HG02610 (cell line): ENCODE data around the gene WDR86.
A peak's percentile ranks its signal among the peaks of the same experiment; 100 is the strongest.

Experiments
- ATAC-seq: cut with Tn5 transposase; IDR thresholded peaks from one replicate; pipeline ENCODE4 v1.9.1; 2021; ENCODE audit warnings: mild to moderate bottlenecking, moderate library complexity; ENCODE audit not compliant: unreplicated experiment

WDR86 gene

DNA sequence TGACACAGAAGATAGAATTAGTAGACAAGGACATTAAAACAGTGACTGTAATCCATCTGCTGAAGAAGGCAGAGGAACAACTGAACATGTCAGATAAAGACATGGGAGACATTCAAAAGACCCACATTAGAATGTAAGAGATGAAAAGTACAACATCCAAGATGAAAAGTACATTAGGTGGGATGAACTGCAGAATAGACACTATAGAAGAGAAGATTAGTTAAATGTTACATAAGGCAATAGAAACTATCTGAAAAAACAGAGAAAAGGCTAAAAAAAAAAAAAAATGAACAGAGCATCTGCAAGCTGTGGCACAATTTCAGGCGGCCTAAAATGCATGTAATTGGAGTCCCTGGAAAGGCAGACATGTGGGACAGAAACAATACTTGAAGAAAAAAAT, 46.7 kb downstream of the WDR86 start:
- no peak for ATAC-seq

DNA sequence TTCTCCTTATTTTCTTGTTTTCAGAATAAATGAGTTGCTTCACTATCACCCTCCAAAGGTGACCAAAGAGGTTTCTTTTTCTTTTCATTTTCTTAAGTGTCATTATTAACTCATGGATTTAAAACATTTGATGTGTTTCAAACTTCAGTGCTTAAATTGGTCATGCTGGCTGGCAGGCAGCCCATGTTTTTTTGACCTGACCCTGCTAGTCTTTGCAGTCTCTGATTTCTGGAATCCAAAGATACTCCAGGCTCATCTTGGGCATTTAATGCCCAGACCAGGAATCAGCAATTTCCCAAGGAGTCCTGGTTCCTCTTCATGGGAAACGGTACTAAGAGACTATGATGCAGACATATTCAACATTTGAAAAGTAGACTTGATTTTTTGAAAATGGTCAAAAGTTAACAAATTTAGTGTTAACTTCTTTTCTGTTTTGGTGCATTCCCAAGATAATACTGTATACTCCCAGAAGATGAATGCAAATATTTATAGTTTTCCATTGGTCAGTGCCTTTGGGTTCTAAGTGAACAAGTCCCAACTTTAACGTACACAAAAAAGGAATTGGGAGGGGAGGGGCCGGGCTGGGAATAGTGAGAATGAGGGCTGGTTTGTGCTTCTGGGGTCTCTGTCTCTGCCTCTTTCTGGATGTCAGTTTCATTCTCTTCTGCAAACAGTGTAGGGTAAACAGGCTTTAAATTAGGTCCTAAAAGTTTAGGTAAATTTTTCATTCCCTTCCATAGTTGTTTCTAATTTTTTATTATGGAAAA, 48.5 kb downstream of the WDR86 start:
- no peak for ATAC-seq

DNA sequence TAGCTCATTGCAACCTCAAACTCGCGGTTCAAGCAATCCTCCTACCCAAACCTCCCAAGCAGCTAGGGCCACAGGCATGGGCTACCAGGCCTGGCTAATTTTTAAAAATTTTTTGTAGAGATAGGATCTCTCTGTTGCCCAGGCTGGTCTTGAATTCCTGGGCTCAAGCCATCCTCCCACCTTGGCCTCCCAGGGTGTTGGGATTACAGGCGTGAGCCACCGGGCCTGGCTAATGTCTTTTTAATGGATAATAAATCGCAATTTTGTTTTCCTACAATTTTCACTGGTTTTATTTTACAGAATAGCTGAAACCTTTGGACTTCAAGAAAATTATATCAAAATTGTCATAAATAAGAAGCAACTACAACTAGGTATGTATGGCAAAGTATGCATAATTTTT, 57.3 kb downstream of the WDR86 start:
- ATAC-seq, result no peak

DNA sequence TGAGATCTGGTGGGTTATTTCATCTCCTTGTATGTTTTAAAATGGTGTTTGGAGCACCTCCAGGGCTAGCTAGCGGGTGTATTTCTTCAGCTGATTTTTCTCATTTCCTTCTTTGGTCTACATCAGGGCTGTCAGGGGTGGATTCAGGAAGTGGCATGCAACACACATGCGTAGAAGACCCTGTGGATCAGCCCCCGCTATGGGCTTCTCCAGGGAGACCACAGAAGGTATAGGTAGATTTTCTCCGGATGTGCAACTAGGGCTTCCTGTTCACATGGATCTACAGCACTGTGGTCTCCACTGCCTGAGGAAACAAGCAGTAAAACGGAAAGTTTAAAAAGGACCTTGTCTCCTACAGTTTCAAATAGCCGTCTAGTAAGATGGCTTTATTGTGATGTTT, 57.9 kb downstream of the WDR86 start:
- peak; percentile 35 for ATAC-seq

DNA sequence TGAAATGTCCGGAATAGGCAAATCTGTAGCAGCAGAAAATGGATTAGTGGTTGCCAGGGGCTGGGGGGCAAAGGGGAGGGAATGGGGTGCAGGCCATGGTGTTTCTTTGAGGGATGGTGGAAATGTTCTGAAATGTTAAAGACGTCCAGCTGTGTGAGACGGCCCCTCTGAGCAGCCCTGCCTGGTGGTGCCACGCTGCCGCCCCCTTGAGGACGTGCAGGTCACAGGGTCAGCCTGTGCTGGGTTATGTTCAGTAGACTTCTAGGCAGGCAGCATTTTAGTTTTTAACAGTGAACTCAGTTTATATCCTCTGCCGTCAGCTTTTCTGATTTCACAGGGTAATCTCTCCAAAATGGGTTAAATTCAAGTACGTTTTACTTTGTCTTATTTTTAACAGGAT, 58.8 kb downstream of the WDR86 start:
- ATAC-seq, result no peak

DNA sequence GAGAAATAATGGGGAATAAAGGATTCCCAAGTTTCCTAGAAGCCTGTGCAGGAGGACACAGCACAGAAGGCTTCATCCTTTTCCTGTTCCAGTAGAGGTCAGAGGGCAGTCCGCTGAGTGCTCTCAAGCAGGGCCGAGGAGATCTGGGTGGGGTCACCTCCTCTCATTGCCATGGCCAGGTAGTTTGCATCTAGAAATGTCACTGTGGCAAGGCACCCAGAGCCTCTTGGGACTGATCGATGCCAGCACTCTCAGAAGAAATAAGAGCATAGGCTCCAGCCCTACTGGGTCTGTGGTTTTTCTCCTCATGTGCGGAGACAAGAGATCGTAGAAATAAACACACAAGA, 60.4 kb downstream of the WDR86 start:
- peak; percentile 41 for ATAC-seq

DNA sequence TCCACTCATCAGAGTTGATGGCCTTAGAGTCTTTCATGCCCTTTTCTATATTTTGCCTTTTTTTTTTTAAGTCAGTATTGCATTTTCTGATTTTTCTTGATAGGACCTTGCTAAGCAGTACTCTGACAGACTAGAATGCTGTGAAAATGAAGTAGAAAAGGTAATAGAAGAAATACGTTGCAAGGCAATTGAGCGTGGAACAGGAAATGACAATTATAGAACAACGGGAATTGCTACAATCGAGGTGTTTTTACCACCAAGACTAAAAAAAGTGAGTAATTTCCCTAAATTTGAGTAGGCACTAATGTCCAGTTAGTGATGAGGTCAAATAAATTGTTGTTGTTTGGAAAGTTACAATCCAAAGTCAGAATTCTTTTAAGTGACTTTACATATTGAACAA, 60.9 kb downstream of the WDR86 start:
- no peak for ATAC-seq

DNA sequence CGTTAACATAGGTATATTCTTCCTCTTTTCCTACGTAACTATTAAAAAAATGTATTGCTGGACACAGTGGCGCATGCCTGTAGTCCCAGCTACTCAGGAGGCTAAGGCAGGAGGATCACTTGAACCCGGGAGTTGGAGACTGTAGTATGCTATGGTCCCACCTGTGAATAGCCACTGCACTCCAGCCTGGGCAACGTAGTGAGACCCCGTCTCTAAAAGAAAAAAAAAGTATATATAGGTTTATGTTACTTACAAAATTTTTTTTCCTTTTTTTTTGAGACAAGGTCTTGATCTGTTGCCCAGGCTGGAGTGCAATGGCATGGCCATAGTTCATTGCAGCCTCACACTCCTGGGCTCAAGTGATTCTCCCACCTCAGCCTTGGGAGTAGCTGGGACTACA, 62.6 kb downstream of the WDR86 start:
- no peak for ATAC-seq

DNA sequence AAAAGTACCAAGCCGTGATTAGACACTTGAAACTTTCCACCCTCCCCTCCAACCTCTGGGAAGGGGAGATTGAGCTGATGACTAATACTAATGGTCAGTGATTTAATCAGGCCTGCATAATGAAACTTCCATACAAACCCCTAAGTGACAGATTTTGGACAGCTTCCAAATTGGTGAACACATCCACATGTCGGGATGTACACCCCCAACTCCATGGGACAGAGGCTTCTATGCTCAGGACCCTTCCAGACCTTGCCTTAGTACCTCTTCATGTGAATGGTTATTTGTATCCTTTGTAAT, 63.4 kb downstream of the WDR86 start:
- ATAC-seq, result no peak

DNA sequence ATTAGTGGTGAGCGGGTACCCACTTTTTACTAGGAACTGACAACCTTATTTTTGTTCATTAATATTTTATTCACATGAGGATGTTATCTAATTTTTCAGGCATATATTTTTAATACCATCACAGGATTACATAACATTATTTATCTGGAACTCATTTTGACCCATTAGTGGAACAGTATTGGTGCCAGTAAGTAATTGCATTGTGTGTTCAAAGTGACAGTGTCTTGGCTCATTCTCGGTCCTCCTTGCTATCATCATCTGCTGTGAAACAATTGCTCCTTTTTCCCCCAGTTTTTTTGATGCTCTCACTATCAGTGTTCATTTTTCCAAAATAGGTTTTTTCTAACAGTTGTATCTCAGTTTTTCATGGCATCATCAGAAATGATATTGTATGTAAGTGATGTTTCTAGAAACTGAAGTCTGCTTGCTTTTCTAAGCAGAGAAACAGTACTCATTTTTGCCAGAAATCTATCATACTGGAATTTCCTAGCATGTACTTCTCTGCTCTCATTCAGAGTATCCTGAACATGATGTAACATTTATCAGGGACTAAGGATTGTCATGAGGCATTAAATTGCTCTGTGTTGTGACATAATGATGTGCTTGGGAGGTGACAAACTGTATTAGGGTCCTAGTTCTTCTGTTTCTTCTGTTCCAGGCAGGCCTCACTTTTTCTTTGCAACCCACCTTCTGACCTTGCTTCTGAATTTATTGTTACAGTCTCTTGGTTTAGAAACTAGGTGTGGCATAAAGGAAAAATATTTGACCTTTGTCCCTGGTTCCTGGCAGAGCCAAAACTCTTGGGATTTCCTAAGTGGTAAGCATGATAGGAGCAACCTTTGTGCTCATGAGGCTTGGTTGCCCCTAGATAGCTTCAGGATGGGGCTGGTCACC, 64.0 kb downstream of the WDR86 start:
- no peak for ATAC-seq

DNA sequence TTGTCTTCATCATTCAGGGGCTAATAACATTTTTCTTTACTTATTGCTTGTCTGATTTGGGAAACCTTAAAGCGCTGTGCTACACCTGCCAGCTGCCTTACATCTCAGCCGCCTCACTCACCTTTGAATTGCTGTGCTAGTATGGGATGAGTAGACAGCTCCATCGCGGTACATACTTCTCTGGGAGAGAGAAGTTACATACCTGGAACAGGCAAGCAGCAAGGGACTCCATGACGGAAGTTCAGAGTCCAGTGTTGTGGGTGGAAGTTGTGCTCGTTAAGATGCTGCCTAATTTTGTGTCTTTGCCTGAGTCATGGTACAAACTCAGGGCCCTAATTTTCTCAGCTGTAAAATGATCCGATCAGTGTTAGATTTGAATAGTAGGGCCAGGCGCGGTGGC, 66.3 kb downstream of the WDR86 start:
- no peak for ATAC-seq

DNA sequence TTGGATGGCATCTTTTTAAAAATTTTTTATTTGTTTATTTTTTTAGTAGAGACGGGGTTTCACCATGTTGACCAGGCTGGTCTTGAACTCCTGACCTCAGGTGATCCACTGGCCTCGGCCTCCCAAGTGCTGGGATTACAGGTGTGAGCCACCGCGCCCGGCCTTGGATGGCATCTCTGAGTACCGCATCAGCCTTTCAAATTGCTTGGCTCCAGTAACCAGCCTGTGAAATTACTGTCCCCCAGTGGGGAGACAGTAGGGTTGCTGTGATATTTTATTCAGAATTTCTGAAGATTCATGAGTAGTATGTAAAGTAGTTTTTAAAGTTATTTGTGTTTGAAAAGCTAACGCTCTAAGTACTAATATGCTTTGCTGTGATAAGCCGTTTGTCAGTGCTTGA, 67.0 kb downstream of the WDR86 start:
- no peak for ATAC-seq

DNA sequence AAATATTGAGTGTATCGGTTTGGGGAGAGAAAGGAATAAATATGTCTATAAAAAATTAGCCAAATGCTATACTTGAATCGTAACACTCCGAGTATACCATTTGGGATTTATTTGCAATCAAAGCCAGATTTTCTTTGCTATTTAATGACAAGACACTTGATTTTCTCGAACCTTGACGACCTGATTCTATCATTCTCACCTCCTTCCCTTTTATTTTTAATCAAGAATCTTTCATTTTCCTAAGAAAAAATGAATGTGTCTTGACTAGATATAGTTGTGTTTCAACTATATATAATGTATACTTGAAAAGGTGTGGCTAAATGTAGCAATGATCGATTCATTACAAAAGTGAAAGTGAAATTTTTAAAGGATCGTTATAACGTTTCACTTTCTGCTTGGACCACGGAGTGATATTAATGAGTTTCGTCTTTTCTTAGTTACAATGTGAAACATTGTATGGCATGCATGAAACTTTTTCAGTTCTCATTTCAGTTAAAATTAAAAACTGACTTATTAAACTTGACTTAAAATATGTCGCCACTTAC, 67.7 kb downstream of the WDR86 start:
- ATAC-seq, result peak; percentile 41

DNA sequence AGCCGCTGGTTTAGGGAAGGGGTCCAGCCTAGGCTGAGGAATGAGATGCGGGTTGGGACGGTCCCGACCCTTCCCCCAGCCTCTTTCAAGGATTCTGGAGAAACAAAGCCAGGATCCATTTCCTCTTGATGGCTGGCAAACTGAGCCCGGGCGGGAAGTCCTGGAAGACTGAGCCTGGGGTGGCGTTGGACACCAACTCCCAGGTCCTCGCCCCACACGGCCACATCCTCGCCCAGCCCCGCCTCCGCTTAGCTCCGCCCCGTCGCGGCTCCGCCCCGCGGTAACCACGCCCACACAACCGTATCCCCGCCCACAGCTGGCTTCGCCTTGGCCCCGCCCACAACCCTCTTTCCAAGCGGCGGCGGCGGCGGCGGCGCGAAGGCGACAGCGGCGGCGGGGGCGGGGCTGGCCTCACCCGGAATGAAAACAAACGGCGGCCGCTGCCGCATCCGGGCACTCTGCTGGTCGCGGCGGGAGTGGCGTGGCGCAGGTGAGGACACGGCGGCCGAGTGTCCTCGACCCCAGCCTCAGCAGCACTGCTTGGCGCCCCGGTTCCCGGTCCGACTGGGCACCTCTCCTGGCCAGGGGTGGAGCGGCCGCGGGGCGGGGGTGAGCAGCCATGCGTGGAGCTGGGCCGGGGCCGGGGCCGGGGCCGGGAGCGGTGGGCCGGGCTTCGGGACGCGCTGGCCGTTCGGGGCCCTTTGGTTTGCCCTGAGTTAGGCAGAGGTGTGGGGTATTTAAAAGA, 68.3 kb downstream of the WDR86 start, which contains the start of gene NUB1:
NUB1 (plus strand) TSS at position 456 of the 745 bp plus-strand sequence. CDS start 3,538 bp downstream, outside the sequence.
- ATAC-seq, result no peak

DNA sequence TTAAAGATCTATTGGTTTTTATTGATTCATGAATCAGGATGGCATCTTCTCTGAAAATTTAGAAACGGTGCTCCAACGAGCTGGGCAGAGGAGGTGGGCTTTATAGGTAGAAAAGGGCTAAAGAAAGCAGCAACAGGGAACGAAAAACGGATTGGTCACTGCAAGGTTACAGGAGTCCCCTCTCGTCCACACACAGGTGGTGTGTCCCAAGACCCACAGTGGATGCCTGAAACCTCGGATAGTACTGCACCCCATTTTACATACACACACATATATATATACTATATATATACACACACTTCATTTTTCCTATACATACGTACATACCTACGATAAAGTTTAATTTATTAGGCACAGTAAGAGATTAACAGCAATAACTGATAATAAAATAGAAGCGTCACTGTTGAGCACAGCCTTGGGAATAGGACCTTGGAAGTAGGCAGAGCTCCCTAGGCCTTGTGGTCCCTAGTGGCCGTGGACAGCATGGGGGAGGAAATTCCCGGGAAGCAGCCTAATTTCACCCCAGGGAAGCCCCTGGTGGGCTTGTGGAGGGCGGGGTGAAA, 69.0 kb downstream of the WDR86 start:
- no peak for ATAC-seq

DNA sequence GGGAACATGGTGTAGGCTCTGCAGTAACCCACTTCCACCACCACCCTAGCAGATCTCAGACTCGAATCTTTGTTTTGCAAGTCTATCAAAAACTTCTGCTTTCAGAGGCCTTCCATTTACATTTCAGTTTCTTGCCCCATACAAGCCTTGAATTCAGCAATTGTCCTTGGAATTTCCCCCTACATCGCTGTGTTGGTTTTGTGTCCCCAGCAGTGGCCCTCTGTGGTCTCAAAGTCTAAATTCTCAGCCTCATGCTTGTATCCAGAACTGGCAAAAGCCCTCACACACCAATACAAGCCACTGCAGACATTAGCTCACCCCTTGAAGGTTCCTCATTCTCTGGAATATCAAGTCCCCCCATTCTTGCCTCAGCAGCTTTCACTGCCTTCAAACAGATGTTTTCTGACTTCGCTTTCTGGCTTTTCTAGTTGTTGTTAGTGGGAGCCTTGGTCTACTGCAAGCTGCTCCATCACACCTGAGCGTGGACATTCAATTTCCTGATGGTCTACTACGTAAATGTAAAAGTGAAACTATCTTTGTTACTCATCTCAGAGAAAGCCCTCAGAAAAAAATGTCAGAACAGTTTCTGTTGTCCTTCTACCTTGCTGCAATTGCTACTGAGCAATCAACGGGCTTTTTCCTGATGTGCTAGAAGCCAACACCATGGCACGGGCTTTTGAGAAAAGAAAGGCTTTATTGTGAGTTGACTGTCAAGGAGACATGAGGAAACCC, 70.0 kb downstream of the WDR86 start:
- ATAC-seq, result peak; percentile 54

DNA sequence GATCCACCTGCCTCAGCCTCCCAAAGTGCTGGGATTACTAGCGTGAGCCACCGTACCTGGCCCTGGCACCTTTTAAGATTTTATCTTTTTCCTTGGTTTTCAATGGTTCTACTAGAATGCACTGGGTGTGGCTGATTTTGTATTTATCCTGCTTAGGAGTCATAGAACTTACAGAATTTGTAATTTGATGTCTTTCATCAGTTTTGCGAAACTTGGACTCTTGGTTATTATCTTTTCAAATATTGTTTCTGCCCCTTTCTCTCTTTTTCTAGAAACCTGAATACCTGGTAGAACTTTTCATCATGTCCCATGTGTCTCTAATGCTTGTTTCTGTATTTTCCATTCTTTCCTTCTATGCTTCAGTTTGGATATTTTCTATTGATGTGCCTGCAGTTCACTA, 71.0 kb downstream of the WDR86 start:
- ATAC-seq, result no peak

DNA sequence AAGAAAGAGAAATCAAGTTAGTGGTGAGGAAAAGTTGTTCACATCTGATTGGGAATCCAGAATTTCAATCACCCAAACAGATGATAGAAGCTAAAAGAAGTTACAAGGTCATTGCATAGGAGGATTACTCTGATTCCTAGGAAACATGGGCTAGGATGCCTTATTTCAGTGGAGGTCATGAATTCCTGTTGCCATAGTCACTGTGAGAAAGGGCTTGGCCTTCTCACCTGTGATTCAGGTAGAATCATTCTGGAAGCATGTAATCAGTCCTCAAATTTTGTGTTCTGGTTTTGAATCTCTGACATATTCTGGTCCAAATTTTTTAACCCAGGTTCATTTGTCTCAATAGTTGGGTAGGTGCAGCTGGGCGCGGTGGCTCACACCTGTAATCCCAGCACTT, 72.5 kb downstream of the WDR86 start:
- no peak for ATAC-seq

DNA sequence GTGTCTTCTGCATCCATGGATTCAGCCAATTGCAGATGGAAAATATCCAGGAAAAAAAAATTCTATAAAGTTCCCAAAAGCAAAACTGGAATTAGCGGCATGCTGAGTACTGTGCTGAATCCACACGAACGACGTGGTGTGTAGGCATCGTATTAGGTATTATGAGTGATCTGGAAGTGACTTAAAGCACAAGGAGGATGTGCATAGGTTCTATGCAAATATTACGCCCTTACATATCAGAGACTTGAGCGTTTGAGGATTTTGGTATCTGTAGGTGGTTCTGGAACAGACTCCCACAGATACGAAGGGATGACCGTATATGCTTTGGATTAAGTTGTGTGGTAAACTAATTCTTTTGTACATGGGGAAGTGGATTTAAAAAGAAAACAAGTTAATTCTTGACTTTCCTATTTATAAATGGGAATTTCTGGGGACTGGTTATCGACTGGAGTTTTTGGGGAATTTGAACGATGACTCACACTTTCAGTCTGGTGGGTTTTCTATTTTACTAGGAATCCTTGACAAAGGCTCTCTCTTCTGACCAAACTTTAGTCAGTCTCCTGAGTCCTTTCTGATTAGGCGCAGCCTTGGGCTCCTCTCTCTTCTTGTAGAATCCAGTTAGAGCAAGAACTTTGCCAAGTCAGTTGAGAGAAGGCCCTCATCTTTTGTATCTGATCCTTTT, 73.7 kb downstream of the WDR86 start:
- ATAC-seq, result no peak

DNA sequence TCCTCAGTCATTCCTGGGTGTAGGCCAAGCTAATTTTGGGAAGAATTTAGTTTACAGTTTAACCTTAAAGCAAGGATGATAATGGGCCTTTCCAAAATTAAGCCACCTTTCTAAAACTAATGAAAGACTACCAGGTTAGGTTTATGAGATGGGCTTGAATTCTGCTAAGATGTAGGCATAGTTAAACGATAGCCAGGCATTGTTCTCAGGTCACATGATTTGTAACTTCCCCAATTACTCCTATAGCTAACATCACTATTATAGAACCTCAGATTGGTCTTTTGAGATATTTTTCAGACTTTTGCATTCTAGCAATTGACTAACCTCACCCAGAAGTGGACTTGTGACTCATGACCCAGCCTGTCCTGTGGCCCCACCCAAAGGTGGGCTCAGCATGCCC, 75.2 kb downstream of the WDR86 start:
- no peak for ATAC-seq
